GM23338 (cell line): ENCODE data around the gene CEP95. TPM values are rescaled to one million over a fixed set of nuclear protein-coding genes. Genes with fewer than 3 reads are reported as not detected.

Experiments
- ATAC-seq: fragments of 200-7000 bp; cut with Tn5 transposase; 3 replicates; pipeline ENCODE4 v1.9.1; 2020
- DNase-seq: peaks from one replicate; pipeline ENCODE4 v3.0.0-alpha.2; 2015; ENCODE audit warnings: low spot score
- H2AFZ ChIP-seq: fragments of 200-600 bp; sonication (generic); 2 replicates; pipeline ENCODE4 v1.8.0; 2016; ENCODE audit warnings: antibody characterized with exemption, mild to moderate bottlenecking, moderate library complexity
- H3F3A ChIP-seq: fragments of 200-600 bp; sonication (generic); replicated peaks from 2 replicates; pipeline ENCODE4 v1.8.0; 2017; ENCODE audit warnings: antibody characterized with exemption, mixed run types, low read depth
- H3K27ac ChIP-seq: fragments of 200-600 bp; sonication (generic); 2 replicates; pipeline ENCODE4 v1.6.1; 2016; ENCODE audit warnings: low read depth
- H3K27me3 ChIP-seq: fragments of 200-600 bp; sonication (generic); 2 replicates; pipeline ENCODE4 v1.8.0; 2016; ENCODE audit warnings: mild to moderate bottlenecking, mixed run types, moderate library complexity; ENCODE audit not compliant: insufficient read depth
- H3K36me3 ChIP-seq: fragments of 200-600 bp; sonication (generic); 2 replicates; pipeline ENCODE4 v1.8.0; 2016; ENCODE audit warnings: mild to moderate bottlenecking; ENCODE audit not compliant: insufficient read depth
- H3K4me1 ChIP-seq: fragments of 200-600 bp; sonication (generic); 2 replicates; pipeline ENCODE4 v1.8.0; 2016; ENCODE audit warnings: mild to moderate bottlenecking, moderate library complexity; ENCODE audit not compliant: insufficient read depth
- H3K4me2 ChIP-seq: fragments of 200-600 bp; sonication (generic); 2 replicates; pipeline ENCODE4 v1.7.1; 2017; ENCODE audit warnings: mixed run types
- H3K4me3 ChIP-seq: fragments of 200-600 bp; sonication (generic); 2 replicates; pipeline ENCODE4 v1.6.1; 2016; ENCODE audit warnings: mixed run types
- H3K79me2 ChIP-seq: fragments of 200-600 bp; sonication (generic); replicated peaks from 2 replicates; pipeline ENCODE4 v1.8.0; 2017; ENCODE audit warnings: mild to moderate bottlenecking; ENCODE audit not compliant: insufficient read depth
- H3K9me2 ChIP-seq: fragments of 200-600 bp; sonication (generic); 2 replicates; pipeline ENCODE4 v1.8.0; 2017; ENCODE audit not compliant: insufficient read depth
- H4K20me1 ChIP-seq: fragments of 200-600 bp; sonication (generic); replicated peaks from 2 replicates; pipeline ENCODE4 v1.8.0; 2017; ENCODE audit warnings: mild to moderate bottlenecking; ENCODE audit not compliant: insufficient read depth
- H3K27ac Mint-ChIP-seq: 2 replicates; pipeline ENCODE4 v1.8.0; 2020; ENCODE audit warnings: inconsistent platforms, mild to moderate bottlenecking, moderate library complexity, mixed read lengths
- H3K27me3 Mint-ChIP-seq: 3 replicates; pipeline ENCODE4 v1.8.0; 2022; ENCODE audit warnings: low read depth, mild to moderate bottlenecking, moderate library complexity, mixed read lengths, inconsistent platforms; ENCODE audit not compliant: insufficient read depth, poor library complexity
- H3K36me3 Mint-ChIP-seq: 3 replicates; pipeline ENCODE4 v1.8.0; 2021; ENCODE audit warnings: low read depth, mild to moderate bottlenecking, inconsistent platforms, moderate library complexity, mixed read lengths
- H3K4me1 Mint-ChIP-seq: 3 replicates; pipeline ENCODE4 v1.8.0; 2020; ENCODE audit warnings: mild to moderate bottlenecking, inconsistent platforms, mixed read lengths
- H3K4me3 Mint-ChIP-seq: 3 replicates; pipeline ENCODE4 v1.8.0; 2021; ENCODE audit warnings: moderate library complexity, mild to moderate bottlenecking, inconsistent platforms, mixed read lengths
- H3K9me3 Mint-ChIP-seq: 3 replicates; pipeline ENCODE4 v1.8.0; 2020; ENCODE audit warnings: moderate library complexity, mild to moderate bottlenecking, inconsistent platforms, mixed read lengths
- CREB1 ChIP-seq: fragments of 250-450 bp; sonication (Bioruptor Pico); IDR thresholded peaks from 2 replicates; pipeline ENCODE4 v1.5.0; 2020; ENCODE audit warnings: low read depth, mild to moderate bottlenecking, moderate library complexity
- CTCF ChIP-seq, 2 experiments: fragments of 200-600 bp in 1 of 2; sonication (generic) in 1 of 2; conservative IDR thresholded peaks; 2 replicates each; pipeline versions ENCODE4 v1.5.1 to v1.6.1; 2016 to 2017; ENCODE audit warnings: antibody characterized with exemption in 2 of 2, low read depth in 2 of 2, mild to moderate bottlenecking in 2 of 2, moderate library complexity in 1 of 2
- EZH2 ChIP-seq: fragments of 200-600 bp; sonication (generic); IDR thresholded peaks from one replicate; pipeline ENCODE4 v1.8.0; 2017; ENCODE audit warnings: antibody characterized with exemption, mild to moderate bottlenecking, low read depth; ENCODE audit not compliant: unreplicated experiment
- EZH2phosphoT487 ChIP-seq: fragments of 200-600 bp; sonication (generic); IDR thresholded peaks from one replicate; pipeline ENCODE4 v1.8.1; 2018; ENCODE audit warnings: antibody characterized with exemption; ENCODE audit not compliant: unreplicated experiment
- JUNB ChIP-seq: IDR thresholded peaks from one replicate; pipeline ENCODE4 v1.6.1; 2016; ENCODE audit warnings: antibody characterized with exemption; ENCODE audit not compliant: unreplicated experiment
- NANOG ChIP-seq: IDR thresholded peaks from 2 replicates; pipeline ENCODE4 v1.6.1; 2016; ENCODE audit warnings: antibody characterized with exemption, borderline replicate concordance
- POLR2AphosphoS5 ChIP-seq: IDR thresholded peaks from 2 replicates; pipeline ENCODE4 v1.6.1; 2016; ENCODE audit warnings: antibody characterized with exemption, low read depth
- REST ChIP-seq: IDR thresholded peaks from one replicate; pipeline ENCODE4 v1.6.1; 2018; ENCODE audit warnings: antibody characterized with exemption; ENCODE audit not compliant: unreplicated experiment
- STAT1 ChIP-seq: IDR thresholded peaks from one replicate; pipeline ENCODE4 v1.6.1; 2016; ENCODE audit warnings: antibody characterized with exemption; ENCODE audit not compliant: unreplicated experiment
- ZNF114 ChIP-seq: fragments of 250-450 bp; sonication (Bioruptor Pico); IDR thresholded peaks from 2 replicates; pipeline ENCODE4 v1.5.0; 2020; ENCODE audit warnings: mild to moderate bottlenecking, moderate library complexity
- ZNF331 ChIP-seq: fragments of 250-450 bp; sonication (Bioruptor Pico); IDR thresholded peaks from 2 replicates; pipeline ENCODE4 v1.5.0; 2020; ENCODE audit warnings: low read depth, mild to moderate bottlenecking, moderate library complexity
- polyA plus RNA-seq: library from polyadenylated mRNA; unstranded; fragments of >200 nt; fragmentation: Nextera tagmentation; extraction: Ambion mirVana; gene quantifications from 2 replicates; pipeline ENCODE4 v1.2.1, GENCODE V29; 2016
- total RNA-seq: library from RNA; depleted of rRNA; stranded (reverse); fragments of >200 nt; shearing (Covaris generic); gene quantifications from 2 replicates; pipeline ENCODE4 v1.2.3, GENCODE V29; 2014
- TF ChIP-seq, protein P1 (sequence below): fragments of 250-450 bp; sonication (Bioruptor Pico); IDR thresholded peaks from 2 replicates; pipeline ENCODE4 v1.5.0; 2020; ENCODE audit warnings: mild to moderate bottlenecking, moderate library complexity
- TF ChIP-seq, protein P2 (sequence below): IDR thresholded peaks from 2 replicates; pipeline ENCODE4 v1.6.1; 2016; ENCODE audit warnings: antibody characterized with exemption

The CEP95 gene
- total and polyA plus RNA-seq, 2 experiments from 2014 or later = 41.1 to 45.4 TPM

DNA sequence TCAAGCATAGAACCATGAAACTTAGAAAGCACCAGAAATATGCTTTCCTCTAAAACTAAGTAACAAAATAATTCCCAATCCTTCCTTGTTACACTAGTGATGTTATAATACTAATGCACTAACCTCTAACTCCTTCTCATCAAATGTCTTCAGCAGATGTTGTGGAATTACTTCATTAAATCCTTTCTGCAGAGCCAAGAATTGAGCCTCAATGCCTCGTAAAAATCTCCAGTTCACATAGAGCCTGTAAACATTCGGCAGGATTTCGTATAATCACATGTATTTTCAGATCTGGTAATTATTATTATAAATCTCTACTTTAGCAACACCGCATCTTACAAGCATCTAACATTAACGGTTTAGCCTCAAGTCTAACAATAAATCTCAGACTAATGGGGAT, 44.7 kb downstream of the CEP95 start:
- Mint-ChIP-seq H3K27ac (no peak overlapping the region), H3K4me3 (no peak overlapping the region), H3K27me3 (peaks cover 2% of the 10 kb centered on the region), H3K9me3 (no peaks in the 10 kb centered on the region), H3K4me1 (peaks cover 21% of the 10 kb centered on the region), H3K36me3 (peaks cover 14% of the 10 kb centered on the region; the same call in 2 of the 3 replicates)
- no peak for TF ChIP-seq JUNB
- TF ChIP-seq, protein P1, sequence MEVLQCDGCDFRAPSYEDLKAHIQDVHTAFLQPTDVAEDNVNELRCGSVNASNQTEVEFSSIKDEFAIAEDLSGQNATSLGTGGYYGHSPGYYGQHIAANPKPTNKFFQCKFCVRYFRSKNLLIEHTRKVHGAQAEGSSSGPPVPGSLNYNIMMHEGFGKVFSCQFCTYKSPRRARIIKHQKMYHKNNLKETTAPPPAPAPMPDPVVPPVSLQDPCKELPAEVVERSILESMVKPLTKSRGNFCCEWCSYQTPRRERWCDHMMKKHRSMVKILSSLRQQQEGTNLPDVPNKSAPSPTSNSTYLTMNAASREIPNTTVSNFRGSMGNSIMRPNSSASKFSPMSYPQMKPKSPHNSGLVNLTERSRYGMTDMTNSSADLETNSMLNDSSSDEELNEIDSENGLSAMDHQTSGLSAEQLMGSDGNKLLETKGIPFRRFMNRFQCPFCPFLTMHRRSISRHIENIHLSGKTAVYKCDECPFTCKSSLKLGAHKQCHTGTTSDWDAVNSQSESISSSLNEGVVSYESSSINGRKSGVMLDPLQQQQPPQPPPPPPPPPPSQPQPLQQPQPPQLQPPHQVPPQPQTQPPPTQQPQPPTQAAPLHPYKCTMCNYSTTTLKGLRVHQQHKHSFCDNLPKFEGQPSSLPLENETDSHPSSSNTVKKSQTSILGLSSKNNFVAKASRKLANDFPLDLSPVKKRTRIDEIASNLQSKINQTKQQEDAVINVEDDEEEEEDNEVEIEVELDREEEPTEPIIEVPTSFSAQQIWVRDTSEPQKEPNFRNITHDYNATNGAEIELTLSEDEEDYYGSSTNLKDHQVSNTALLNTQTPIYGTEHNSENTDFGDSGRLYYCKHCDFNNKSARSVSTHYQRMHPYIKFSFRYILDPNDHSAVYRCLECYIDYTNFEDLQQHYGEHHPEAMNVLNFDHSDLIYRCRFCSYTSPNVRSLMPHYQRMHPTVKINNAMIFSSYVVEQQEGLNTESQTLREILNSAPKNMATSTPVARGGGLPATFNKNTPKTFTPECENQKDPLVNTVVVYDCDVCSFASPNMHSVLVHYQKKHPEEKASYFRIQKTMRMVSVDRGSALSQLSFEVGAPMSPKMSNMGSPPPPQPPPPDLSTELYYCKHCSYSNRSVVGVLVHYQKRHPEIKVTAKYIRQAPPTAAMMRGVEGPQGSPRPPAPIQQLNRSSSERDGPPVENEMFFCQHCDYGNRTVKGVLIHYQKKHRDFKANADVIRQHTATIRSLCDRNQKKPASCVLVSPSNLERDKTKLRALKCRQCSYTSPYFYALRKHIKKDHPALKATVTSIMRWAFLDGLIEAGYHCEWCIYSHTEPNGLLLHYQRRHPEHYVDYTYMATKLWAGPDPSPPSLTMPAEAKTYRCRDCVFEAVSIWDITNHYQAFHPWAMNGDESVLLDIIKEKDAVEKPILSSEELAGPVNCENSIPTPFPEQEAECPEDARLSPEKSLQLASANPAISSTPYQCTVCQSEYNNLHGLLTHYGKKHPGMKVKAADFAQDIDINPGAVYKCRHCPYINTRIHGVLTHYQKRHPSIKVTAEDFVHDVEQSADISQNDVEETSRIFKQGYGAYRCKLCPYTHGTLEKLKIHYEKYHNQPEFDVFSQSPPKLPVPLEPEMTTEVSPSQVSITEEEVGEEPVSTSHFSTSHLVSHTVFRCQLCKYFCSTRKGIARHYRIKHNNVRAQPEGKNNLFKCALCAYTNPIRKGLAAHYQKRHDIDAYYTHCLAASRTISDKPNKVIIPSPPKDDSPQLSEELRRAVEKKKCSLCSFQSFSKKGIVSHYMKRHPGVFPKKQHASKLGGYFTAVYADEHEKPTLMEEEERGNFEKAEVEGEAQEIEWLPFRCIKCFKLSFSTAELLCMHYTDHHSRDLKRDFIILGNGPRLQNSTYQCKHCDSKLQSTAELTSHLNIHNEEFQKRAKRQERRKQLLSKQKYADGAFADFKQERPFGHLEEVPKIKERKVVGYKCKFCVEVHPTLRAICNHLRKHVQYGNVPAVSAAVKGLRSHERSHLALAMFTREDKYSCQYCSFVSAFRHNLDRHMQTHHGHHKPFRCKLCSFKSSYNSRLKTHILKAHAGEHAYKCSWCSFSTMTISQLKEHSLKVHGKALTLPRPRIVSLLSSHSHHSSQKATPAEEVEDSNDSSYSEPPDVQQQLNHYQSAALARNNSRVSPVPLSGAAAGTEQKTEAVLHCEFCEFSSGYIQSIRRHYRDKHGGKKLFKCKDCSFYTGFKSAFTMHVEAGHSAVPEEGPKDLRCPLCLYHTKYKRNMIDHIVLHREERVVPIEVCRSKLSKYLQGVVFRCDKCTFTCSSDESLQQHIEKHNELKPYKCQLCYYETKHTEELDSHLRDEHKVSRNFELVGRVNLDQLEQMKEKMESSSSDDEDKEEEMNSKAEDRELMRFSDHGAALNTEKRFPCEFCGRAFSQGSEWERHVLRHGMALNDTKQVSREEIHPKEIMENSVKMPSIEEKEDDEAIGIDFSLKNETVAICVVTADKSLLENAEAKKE = no peak
- no peak for TF ChIP-seq CREB1 (CRISPR knock-in tag)
- TF ChIP-seq POLR2AphosphoS5 = no peak
- TF ChIP-seq CTCF (conservative IDR thresholded peaks at IDR 0.05; ENCODE audit: low read depth in 2 of 2) = no peak
- TF ChIP-seq ZNF114 = no peak
- TF ChIP-seq, protein P2, sequence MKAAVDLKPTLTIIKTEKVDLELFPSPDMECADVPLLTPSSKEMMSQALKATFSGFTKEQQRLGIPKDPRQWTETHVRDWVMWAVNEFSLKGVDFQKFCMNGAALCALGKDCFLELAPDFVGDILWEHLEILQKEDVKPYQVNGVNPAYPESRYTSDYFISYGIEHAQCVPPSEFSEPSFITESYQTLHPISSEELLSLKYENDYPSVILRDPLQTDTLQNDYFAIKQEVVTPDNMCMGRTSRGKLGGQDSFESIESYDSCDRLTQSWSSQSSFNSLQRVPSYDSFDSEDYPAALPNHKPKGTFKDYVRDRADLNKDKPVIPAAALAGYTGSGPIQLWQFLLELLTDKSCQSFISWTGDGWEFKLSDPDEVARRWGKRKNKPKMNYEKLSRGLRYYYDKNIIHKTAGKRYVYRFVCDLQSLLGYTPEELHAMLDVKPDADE = no peak
- no peak for TF ChIP-seq EZH2phosphoT487
- no peak for TF ChIP-seq STAT1
- TF ChIP-seq NANOG = no peak
- TF ChIP-seq REST = no peak
- no peak for TF ChIP-seq EZH2
- TF ChIP-seq ZNF331 (CRISPR knock-in tag) = no peak
- H3F3A ChIP-seq = no peaks in the 10 kb centered on the region
- H3K4me1 ChIP-seq = peaks cover 18% of the 10 kb centered on the region
- no peak overlapping the region for H3K4me2 ChIP-seq
- no peaks in the 10 kb centered on the region for H3K9me2 ChIP-seq
- no peak overlapping the region for H3K27ac ChIP-seq
- H3K4me3 ChIP-seq = no peak overlapping the region
- no peaks in the 10 kb centered on the region for H4K20me1 ChIP-seq
- no peak overlapping the region for H2AFZ ChIP-seq
- H3K27me3 ChIP-seq = no peaks in the 10 kb centered on the region
- no peaks in the 10 kb centered on the region for H3K79me2 ChIP-seq
- no peak for ATAC-seq
- DNase-seq = no peak
- H3K36me3 ChIP-seq = peaks cover 5% of the 10 kb centered on the region
